Left ventricle myocardium superior (tissue), 1 donor: Measurements from ENCODE around the gene GNAQ. TPM values are rescaled to one million over a fixed set of nuclear protein-coding genes. Genes with fewer than 3 reads are reported as not detected.
"Not testable (repeated sequence)": the region's sequence is repeated elsewhere in the genome, so short reads cannot be mapped to it uniquely, and the experiment has no call there.

Experiments
- ATAC-seq: fragments of 200-7000 bp; cut with Tn5 transposase; one replicate; pipeline ENCODE4 v1.9.1; 2020; ENCODE audit warnings: mild to moderate bottlenecking, moderate library complexity
- DNase-seq: peaks from one replicate; pipeline ENCODE4 v3.0.0-alpha.2; 2020
- intact Hi-C: fragments of 100-400 bp; cut with micrococcal nuclease; formaldehyde crosslinking; loops from one replicate; pipeline ENCODE4 v1.11.0; 2022
- total RNA-seq: library from RNA; stranded (reverse); fragmentation: NEBNext Ultra II Directional; extraction: Animal tissue kit (Norgen Biotek cat#: 25700); gene quantifications from one replicate; pipeline ENCODE4 v1.2.1, GENCODE V29; 2021
- donor health status: DM: no; HTN: yes; CAD: no; lungs with severe emphysema.

Gene GNAQ
- total RNA-seq, 1 donor from 2014 or later: 13.7 TPM

DNA sequence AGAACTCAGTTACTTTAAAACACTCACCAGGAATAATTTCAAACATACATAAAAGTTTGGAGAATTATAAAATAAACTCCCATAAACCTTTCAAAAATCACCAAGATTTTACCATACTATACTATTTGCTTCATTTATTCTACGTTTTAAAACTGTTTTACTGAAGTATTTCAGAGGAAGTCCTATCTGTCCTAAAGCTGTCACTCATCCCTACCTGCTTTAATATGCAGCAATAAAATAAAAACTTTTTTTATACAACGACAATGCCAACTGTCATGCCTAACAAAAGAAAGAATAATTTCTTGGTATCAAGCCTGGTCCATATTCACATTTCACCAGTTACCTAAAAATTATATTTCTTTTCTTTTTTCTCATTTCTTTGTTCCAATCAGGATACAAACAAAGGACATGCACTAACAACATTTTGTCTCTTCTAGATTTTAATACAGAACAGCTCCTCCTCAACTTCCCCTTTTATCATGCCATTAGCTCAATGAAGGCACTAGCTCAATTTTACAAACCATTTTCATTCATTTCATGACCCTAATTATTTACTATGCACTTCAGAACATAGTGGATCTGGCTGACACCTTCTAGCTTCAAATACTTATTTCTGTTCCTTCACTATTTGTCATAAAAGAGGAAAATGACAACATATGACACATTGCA, 135.2 kb downstream of the GNAQ start:
- DNase-seq (no peak), ATAC-seq (no peak)
- intact Hi-C loops: no loop called here

DNA sequence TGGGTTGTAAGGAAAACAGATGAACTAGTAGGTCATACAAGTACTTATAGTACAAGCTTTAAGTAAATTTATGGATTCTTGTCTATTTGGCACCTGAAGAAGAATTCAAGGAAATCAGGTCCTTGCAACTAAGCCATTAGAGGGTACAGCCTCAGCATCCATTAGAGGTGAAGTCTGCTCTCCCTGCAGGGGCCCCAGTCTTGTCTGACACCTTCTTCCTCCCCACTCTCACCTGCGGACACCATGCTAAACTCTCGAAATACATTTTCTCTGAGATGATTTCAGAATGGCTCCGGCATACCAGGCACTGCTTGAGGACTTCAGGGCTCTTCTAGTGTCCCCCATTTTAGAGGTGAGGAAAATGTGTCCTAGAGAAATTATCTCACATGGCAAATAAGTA, 137.9 kb downstream of the GNAQ start:
- ATAC-seq (no peak), DNase-seq (no peak)
- intact Hi-C loops: no loop called here

DNA sequence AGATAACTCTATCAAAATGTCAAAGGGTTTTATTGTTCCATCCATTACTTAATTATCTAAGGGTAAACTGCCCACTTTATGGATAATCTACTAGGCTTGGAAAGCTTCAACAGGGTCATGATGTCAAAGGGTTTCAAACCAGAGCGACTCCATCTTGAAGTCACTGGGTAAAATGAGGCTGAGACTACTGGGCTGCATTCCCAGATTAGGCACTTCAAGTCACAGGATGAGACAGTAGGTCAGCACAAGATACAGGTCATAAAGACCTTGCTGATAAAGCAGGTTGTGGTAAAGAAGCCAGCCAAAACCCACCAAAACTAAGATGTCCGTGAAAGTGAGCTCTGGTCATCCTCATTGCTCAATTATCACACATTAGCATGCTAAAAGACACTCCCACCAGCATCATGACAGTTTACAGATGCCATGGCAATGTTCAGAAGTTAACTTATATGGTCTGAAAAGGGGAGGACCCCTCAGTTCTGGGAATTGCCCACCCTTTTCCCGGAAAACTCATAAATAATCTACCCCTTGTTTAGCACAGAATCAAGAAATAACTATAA, 138.6 kb downstream of the GNAQ start:
- ATAC-seq (no peak), DNase-seq (no peak)
- intact Hi-C loops: no loop called here

DNA sequence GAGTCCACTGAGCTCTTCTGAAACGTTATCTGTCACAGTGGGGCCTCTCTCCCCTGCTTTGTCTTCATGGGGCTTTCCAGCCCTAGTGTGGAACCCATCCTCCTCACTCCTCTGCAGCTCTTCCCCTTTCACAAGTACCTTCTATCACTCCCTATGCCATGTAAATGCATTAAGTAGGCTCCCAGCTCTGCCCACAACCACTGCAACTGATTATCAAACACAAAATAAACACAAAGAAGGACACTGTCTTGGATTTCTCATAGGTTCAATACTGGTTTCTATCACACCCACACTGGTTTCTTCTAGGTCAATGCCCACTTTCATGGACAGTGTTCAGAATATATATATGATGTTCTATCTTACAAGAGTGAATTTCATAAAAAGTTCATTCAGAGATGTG, 139.4 kb downstream of the GNAQ start:
- ATAC-seq (no peak), DNase-seq (no peak)
- intact Hi-C loops: no loop called here

DNA sequence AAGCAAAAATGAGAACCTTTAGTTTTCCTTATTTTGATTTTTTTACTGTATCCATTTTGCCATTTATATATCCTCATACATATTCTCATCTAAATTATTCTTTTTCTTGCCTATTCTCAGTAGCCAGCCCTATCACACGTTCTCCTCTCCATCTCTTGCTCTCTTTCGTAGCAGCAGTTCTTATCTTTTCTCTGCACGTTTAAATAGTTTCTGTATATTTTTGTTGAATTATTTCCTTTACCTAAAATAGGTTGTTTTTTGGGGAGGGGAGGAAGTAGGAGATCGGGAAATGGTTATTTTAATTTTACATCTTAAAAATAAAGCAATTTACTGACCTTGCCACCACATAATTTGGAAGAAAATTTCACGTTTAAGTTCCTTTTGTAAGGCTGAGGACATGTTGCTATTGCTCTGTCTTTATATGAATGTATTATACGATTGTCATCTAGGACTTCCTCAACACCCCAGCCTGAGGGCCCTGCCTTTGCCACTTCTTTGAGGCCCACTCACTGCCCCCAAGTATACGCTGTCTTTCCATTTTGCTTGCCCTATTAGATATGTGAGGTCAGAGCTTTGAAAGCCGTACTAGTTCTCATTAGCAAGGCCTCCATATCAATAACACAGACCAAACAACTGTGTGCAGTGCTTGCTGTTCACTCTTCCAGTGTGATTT, 140.3 kb downstream of the GNAQ start:
- ATAC-seq (no peak), DNase-seq (no peak)
- intact Hi-C loops: no loop called here

GRCh38 chr9:77887662-77888061, 143.9 kb downstream of the GNAQ start:
- intact Hi-C loops: no loop called here
- no peak for ATAC-seq
- DNase-seq: no peak

GRCh38 chr9:77885104-77885672, 146.4 kb downstream of the GNAQ start:
- DNase-seq: no peak

DNA sequence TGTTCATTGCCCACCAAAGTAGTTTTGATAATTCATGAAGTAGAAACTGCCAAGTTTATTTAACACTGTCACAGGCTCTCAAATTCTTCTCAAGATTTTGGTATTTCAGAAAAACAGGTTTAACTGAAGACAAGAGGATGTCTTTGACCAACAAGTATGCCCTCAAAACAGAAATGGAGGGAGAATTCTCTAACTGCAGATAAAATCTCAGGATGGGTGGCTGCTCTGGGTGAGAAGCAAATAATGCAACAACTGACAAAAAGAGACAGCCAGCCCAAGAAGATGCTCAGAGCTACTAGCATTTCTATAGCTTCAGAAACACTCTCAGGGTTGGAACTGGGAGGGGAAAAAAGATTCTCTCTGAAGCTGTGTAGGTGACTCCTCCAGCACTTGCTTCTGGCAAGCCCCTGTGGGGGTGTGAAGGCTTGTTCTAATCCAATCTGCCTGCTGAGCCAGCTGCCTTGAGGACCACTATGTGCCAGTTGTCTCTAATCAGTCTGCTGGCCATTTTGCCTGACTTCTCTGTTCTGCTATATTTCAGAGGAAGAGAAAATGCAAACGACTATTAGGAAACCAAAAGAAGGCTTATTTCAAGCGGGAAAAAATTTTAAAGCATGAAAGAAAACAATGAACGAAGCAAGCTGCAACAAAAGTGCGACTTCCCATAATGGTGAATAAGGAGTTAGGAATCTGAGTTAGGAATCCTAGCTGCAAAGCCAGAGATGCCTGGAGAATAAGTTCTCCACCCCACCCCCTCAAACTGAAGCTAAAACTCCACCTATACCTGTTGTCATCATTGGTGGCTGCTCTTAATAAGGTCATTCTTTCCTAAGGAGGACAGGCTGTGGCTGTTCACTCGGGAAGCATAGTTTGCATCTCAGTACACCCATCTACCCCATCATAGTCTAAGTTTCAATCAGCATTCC, 147.5 kb downstream of the GNAQ start:
- no peak for DNase-seq
- intact Hi-C loops: no loop called here
- no peak for ATAC-seq

More at GRCh38 chr9:77885104-77885672, 146.4 kb downstream of the GNAQ start:
- no peak for ATAC-seq
- intact Hi-C loops: no loop called here

- ATAC-seq: no peak
- intact Hi-C loops: no loop called here
- DNase-seq: no peak
Measured at GRCh38 chr9:77883133-77883532, 148.5 kb downstream of the GNAQ start.

DNA sequence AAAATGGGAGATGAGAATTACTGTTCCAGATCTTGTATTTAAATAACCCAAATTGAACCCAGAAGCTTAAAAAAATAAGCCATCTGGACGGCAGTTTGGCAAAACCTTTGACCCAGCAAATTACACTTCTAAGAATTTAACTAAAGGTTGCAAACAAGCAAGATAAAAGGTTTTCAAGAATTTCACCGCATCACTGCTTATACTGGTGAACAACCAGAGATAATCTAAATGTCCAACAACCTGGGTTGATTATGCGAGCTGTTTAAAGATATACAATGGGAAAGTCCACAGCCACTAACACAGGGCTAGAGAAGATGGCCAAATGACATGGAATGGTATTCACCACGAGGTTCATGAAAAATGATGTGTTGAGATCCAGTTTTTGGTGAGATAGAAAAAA, 149.3 kb downstream of the GNAQ start:
- intact Hi-C loops: no loop called here
- DNase-seq (no peak), ATAC-seq (no peak)

GRCh38 chr9:77881634-77882033, 150.0 kb downstream of the GNAQ start:
- intact Hi-C loops, ATAC-seq, DNase-seq: not testable (repeated sequence)

DNA sequence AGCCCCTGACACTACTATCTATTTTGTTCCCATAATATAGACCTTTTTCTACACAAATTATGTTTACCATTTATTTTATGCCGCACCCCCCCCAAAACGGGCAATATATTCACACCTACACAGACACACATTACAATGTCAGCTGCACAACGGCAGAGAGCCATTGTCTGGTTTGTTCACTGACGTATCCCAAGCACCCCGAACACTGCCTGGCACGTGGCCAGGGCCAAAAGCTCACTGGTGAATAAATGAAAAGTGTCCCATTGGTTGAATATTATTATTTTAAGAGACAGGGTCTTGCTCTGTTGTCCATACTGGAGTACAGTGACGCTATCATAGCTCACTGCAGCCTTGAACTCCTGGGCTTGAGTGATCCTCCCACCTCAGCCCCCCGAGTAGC, 150.5 kb downstream of the GNAQ start:
- intact Hi-C loops: no loop called here
- no peak for DNase-seq
- no peak for ATAC-seq

DNA sequence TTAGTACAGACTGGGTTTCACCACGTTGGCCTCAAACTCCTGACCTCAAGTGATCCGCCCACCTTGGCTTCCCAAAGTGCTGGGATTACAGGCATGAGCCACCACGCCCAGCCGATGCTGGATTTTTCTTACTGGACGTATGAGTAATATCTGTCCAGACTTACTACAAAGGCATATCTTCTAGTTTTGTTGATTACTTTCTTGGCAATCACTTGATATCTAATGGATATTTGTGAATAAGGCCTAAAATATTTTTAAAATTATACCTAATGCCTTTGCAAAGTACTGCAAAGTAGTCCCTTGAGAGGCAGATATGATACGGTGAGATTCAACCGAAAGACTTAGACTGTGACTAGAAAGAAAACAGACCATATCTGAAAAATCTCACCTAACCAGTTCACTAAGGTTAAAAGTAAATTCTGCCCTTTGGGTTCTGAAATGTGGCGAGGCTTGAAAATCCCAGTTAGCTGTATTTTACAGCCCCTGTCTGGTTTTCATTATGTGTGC, 152.1 kb downstream of the GNAQ start:
- DNase-seq (no peak), ATAC-seq (no peak)
- intact Hi-C loops: no loop called here

- ATAC-seq, intact Hi-C loops, DNase-seq: not testable (repeated sequence)
Measured at GRCh38 chr9:77878793-77879192, 152.8 kb downstream of the GNAQ start.

DNA sequence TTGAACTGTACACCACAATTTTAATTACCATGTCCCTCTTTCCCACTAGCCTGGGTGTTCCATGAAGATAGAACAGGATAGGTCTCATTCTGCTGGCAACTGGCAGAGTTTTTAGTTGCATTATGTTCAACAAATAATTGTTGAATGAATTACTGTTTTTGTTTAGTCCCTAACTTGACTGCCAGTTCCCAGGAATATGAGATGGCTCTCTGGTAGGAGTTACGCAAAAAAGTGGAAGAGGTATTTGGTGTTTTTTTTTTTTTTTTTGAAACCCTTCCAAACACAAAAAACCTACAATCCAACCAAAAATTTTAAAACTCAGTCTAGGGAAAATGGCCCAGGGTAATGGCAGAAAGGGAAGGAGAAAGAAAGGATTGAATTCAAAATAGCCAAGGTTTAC, 153.6 kb downstream of the GNAQ start:
- intact Hi-C loops: no loop called here
- no peak for ATAC-seq
- no peak for DNase-seq

GRCh38 chr9:77876590-77876989, 155.0 kb downstream of the GNAQ start:
- ATAC-seq: no peak
- intact Hi-C loops: no loop called here
- DNase-seq: no peak

GRCh38 chr9:77876091-77876490, 155.5 kb downstream of the GNAQ start:
- ATAC-seq (no peak), DNase-seq (peak; percentile 52)
- intact Hi-C loops: no loop called here

- no peak for ATAC-seq
- intact Hi-C loops: no loop called here
- no peak for DNase-seq
Measured at GRCh38 chr9:77872863-77873262, 158.7 kb downstream of the GNAQ start.

DNA sequence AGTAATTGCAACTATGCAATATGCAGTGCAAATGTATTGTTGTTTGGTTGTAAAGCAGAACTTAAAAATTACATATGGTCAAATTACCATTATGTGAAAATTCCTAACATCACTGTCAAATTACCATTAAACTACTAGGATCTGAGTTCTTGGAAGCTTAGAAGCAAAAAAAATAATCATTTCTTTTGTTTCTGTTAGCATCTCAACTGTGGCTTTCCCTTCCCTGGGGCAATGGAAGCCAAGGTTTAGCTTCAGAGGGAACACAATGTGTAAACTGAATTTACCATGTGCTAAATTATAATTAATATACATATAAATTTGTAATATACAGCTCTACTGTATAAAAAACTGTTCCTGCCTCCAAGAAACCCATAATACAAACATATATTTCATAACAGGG, 159.4 kb downstream of the GNAQ start:
- intact Hi-C loops: no loop called here
- ATAC-seq (no peak), DNase-seq (no peak)
